Mucosa of descending colon (tissue), 3 donors: ENCODE measurements around the gene SEC24D. TPM values are rescaled to one million over a fixed set of nuclear protein-coding genes. Genes with fewer than 3 reads are reported as not detected.
"Not testable (repeated sequence)": the region's sequence is repeated elsewhere in the genome, so short reads cannot be mapped to it uniquely, and the experiment has no call there.

ENCODE experiments used
- ATAC-seq: fragments of 200-7000 bp; cut with Tn5 transposase; one replicate; pipeline ENCODE4 v1.9.1; 2020; ENCODE audit warnings: mild to moderate bottlenecking, moderate library complexity
- DNase-seq, 3 donors: peaks; one replicate each; pipeline ENCODE4 v3.0.0-alpha.2; 2020
- H3K36me3 ChIP-seq: fragments of 200-600 bp; one replicate; pipeline ENCODE4 v1.8.0; 2021; ENCODE audit warnings: low read depth, mild to moderate bottlenecking
- H3K4me1 ChIP-seq: fragments of 200-600 bp; one replicate; pipeline ENCODE4 v1.8.0; 2021; ENCODE audit warnings: low read depth, mild to moderate bottlenecking
- H3K4me3 ChIP-seq: fragments of 200-600 bp; one replicate; pipeline ENCODE4 v1.8.0; 2021; ENCODE audit warnings: mild to moderate bottlenecking
- H3K9me3 ChIP-seq: fragments of 200-600 bp; one replicate; pipeline ENCODE4 v1.8.0; 2021; ENCODE audit warnings: mild to moderate bottlenecking
- CTCF ChIP-seq: fragments of 200-600 bp; IDR thresholded peaks from one replicate; pipeline ENCODE4 v1.8.0; 2022; ENCODE audit warnings: antibody characterized with exemption, mild to moderate bottlenecking
- intact Hi-C, 2 donors: fragments of 100-400 bp; cut with DNase I in 1 of 2; cut with micrococcal nuclease in 1 of 2; formaldehyde crosslinking; loops; one replicate each; pipeline versions ENCODE4 v1.11.0 to v1.11.1; 2022; cut with DNase I, micrococcal nuclease
- total RNA-seq, 3 donors: library from RNA; stranded (reverse); fragmentation: NEBNext Ultra II Directional in 2 of 3; extraction: Animal tissue kit (Norgen Biotek cat#: 25700) in 2 of 3; gene quantifications; one replicate each; pipeline versions ENCODE4 v1.2.1 to v1.2.4, GENCODE V29; 2021 to 2023
- donor health status: DM: no; HTN: no; CAD: no; lungs with moderate emphysema.
- donor health status: DM: no; HTN: no; CAD: no.
- donor health status: DM: no; HTN: yes; CAD: no.

SEC24D gene
- total RNA-seq, 3 donors from 2014 or later, result 22.1 to 55.6 (median 45.3) TPM

DNA sequence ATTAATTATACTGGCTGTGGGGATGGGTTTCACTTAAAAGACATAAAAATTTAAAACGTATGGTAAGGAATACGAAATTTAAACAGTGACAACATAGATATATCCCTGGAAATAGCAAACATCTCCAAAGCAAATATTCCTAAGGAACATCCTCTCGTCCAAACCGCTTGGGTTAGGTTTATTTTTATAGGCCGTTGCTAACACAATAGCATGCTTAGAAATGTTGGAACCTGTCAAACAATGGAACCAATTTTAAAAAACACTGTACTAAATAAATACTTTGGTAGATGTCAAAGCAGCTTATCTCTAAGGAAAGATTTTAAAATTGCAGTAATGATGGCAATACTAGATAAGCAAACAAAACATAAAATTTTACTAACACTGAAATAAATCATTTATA is 45.4 kb downstream of the SEC24D start:
- intact Hi-C loops, result no loop called here
- no peak for TF ChIP-seq CTCF
- ATAC-seq, result peak; percentile 55
- H3K4me1 ChIP-seq, result peaks cover 9% of the 10 kb centered on the region
- no peak overlapping the region for H3K4me3 ChIP-seq
- DNase-seq, result no peak
- H3K36me3 ChIP-seq, result no peaks in the 10 kb centered on the region
- no peaks in the 10 kb centered on the region for H3K9me3 ChIP-seq

- Histone ChIP-seq H3K36me3 (no peaks in the 10 kb centered on the region), H3K9me3 (no peaks in the 10 kb centered on the region), H3K4me3 (no peak overlapping the region), H3K4me1 (peaks cover 5% of the 10 kb centered on the region)
- intact Hi-C loops, result no loop called here
- no peak for TF ChIP-seq CTCF
- no peak for ATAC-seq
- no peak for DNase-seq
These were observed 47.0 kb downstream of the SEC24D start for GRCh38 chr4:118788911-118789310.

GRCh38 chr4:118787844-118788380 is 48.0 kb downstream of the SEC24D start:
- intact Hi-C loops, result no loop called here
- Histone ChIP-seq H3K36me3 (no peaks in the 10 kb centered on the region), H3K4me1 (peaks cover 5% of the 10 kb centered on the region), H3K9me3 (no peaks in the 10 kb centered on the region), H3K4me3 (no peak overlapping the region)
- no peak for TF ChIP-seq CTCF
- ATAC-seq (no peak), DNase-seq (no peak)

DNA sequence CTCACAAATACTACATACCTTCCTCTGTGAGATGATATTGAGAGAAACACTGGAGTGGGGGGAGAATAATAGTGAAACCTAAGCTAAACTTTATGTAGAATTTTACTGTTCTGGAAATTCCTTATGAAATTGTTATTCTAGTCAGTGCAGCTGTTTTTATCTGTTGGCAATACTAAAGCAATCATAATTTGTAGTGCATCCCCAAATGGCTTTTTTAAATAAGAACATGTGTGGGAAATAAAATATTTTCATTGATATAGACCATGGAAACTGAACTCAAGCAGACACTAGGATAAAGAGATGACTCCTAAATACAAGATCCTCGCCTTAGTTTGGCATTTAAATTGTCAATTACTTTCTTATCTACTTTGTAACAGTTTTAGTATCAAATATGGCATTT is 51.1 kb downstream of the SEC24D start:
- intact Hi-C loops, result no loop called here
- Histone ChIP-seq H3K4me1 (no peaks in the 10 kb centered on the region), H3K9me3 (no peaks in the 10 kb centered on the region), H3K36me3 (no peaks in the 10 kb centered on the region), H3K4me3 (no peak overlapping the region)
- no peak for TF ChIP-seq CTCF
- DNase-seq (no peak), ATAC-seq (no peak)

- H3K36me3 ChIP-seq, result no peaks in the 10 kb centered on the region
- no peak for TF ChIP-seq CTCF
- no peaks in the 10 kb centered on the region for H3K9me3 ChIP-seq
- no peaks in the 10 kb centered on the region for H3K4me1 ChIP-seq
- intact Hi-C loops, result no loop called here
- DNase-seq, result no peak
- ATAC-seq, result no peak
- no peak overlapping the region for H3K4me3 ChIP-seq
These were observed 52.0 kb downstream of the SEC24D start for GRCh38 chr4:118783887-118784286.

DNA sequence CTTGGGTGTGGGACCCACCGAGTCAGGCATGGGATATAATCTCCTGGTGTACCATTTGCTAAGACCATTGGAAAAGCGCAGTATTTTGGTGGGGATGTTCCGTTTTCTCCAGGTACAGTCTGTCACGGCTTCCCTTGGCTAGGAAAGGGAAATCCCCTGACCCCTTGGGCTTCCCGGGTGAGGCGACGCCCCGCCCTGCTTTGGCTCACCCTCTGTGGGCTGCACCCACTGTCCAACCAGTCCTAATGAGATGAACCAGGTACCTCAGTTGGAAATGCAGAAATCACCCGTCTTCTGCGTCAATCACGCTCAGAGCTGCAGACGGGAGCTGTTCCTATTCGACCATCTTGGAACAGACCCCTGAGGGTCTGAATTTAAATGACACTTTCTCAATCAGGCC is 53.0 kb downstream of the SEC24D start:
- ATAC-seq, intact Hi-C loops, H3K9me3 ChIP-seq: not testable (repeated sequence)

DNA sequence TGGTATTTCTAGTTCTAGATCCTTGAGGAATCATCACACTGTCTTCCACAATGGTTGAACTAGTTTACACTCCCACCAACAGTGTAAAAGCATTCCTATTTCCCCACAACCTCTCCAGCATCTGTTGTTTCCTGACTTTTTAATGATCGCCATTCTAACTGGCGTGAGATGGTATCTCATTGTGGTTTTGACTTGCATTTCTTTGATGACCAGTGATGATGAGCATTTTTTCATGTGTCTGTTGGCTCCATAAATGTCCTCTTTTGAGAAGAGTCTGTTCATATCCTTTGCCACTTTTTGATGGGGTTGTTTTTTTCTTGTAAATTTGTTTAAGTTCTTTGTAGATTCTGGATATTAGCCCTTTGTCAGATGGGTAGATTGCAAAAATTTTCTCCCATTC is 58.3 kb downstream of the SEC24D start:
- H3K36me3 ChIP-seq, DNase-seq, H3K4me3 ChIP-seq, H3K4me1 ChIP-seq, H3K9me3 ChIP-seq, ATAC-seq, intact Hi-C loops: not testable (repeated sequence)

More for the DNA sequence above, 53.0 kb downstream of the SEC24D start:
- not testable (repeated sequence) for H3K4me3 ChIP-seq, H3K4me1 ChIP-seq, H3K36me3 ChIP-seq, DNase-seq

- H3K4me3 ChIP-seq, intact Hi-C loops, H3K9me3 ChIP-seq, ATAC-seq, DNase-seq, H3K4me1 ChIP-seq, H3K36me3 ChIP-seq: not testable (repeated sequence)
These were observed 58.8 kb downstream of the SEC24D start for GRCh38 chr4:118776955-118777640.
